ENCODE measurements around the gene AKR7A2.

DNA sequence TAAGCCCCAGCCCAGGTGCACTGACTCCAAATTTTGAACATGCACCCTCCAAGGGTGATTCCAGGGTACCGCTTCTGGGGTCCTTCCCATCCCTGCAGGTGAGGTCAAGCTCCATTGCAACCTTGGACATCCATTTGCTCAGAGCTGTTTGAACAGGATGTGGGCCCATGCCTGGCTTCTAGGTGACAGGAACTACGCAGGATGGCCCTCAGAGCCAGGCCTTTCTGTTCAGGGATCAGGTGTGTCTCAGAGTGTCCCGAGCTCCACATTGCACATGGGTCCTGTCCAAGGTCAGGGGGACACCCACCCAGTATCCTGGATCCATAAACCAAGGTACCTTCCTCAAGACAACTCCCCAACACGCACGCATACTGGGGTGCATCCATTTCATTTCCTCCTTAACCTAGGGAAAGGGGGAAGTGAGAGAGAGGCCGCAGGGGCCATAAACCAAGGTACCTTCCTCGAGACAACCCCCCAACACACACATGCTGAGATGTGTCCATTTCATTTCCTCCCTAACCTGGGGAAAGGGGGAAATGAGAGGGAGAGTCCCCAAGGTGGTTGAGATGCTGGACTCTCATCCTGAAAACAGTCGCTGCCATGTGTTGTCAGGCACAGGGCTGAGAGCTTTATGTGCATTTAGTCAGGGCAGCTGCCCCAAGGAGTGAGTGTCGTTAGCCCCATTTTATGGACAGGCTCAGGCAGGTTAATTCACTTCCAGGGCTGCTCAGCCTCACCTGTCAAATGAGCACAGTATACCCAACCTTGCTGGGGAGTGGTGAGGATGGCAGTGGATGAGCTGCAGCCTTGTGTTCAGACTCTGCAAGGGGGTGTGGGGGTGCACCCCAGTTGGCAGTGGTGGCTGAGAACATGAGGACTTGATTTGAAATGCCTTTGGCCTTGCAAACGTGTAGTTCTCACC is 2.3 kb upstream of the AKR7A2 start:
- TF ChIP-seq, protein P1, sequence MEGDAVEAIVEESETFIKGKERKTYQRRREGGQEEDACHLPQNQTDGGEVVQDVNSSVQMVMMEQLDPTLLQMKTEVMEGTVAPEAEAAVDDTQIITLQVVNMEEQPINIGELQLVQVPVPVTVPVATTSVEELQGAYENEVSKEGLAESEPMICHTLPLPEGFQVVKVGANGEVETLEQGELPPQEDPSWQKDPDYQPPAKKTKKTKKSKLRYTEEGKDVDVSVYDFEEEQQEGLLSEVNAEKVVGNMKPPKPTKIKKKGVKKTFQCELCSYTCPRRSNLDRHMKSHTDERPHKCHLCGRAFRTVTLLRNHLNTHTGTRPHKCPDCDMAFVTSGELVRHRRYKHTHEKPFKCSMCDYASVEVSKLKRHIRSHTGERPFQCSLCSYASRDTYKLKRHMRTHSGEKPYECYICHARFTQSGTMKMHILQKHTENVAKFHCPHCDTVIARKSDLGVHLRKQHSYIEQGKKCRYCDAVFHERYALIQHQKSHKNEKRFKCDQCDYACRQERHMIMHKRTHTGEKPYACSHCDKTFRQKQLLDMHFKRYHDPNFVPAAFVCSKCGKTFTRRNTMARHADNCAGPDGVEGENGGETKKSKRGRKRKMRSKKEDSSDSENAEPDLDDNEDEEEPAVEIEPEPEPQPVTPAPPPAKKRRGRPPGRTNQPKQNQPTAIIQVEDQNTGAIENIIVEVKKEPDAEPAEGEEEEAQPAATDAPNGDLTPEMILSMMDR (IDR thresholded peaks at IDR 0.05; ENCODE audit: low read depth, low read length, poor library complexity, severe bottlenecking), result no peak
- no peak for TF ChIP-seq EZH2phosphoT487 (IDR thresholded peaks at IDR 0.05; ENCODE audit: borderline replicate concordance, low read length)

Data from DOHH2 (cell line).